NCI-H1436 (cell line): ENCODE results near the gene PPY.
"Not testable (repeated sequence)": the region's sequence is repeated elsewhere in the genome, so short reads cannot be mapped to it uniquely, and the experiment has no call there.

ENCODE experiments used
- DNase-seq: peaks from one replicate; lab custom pipeline; 2025; lab: John Stamatoyannopoulos, UW

PPY gene

GRCh38 chr17:43905400-43905984, 36.8 kb downstream of the PPY start:
- DNase-seq: no peak

GRCh38 chr17:43901861-43902589, 40.3 kb downstream of the PPY start:
- DNase-seq: no peak

- DNase-seq: no peak
Observed at GRCh38 chr17:43900858-43901754, 41.2 kb downstream of the PPY start.

- peak; percentile 92 for DNase-seq
Observed at GRCh38 chr17:43900183-43900857, 42.0 kb downstream of the PPY start.

- no peak for DNase-seq
Observed at GRCh38 chr17:43898446-43898845, 43.8 kb downstream of the PPY start.

GRCh38 chr17:43897831-43898230, 44.4 kb downstream of the PPY start:
- no peak for DNase-seq

- DNase-seq: not testable (repeated sequence)
Observed at GRCh38 chr17:43894494-43894893, 47.8 kb downstream of the PPY start.

GRCh38 chr17:43892647-43892952, 49.7 kb downstream of the PPY start:
- no peak for DNase-seq

- no peak for DNase-seq
Observed at GRCh38 chr17:43891851-43892646, 50.2 kb downstream of the PPY start.
